ENCODE data around the gene MAPRE2. TPM values are rescaled to one million over a fixed set of nuclear protein-coding genes. Genes with fewer than 3 reads are reported as not detected.

Gene MAPRE2
- total RNA-seq, 4 donors from 2014 or later: 16.5 to 50.3 (median 21.2) TPM

DNA sequence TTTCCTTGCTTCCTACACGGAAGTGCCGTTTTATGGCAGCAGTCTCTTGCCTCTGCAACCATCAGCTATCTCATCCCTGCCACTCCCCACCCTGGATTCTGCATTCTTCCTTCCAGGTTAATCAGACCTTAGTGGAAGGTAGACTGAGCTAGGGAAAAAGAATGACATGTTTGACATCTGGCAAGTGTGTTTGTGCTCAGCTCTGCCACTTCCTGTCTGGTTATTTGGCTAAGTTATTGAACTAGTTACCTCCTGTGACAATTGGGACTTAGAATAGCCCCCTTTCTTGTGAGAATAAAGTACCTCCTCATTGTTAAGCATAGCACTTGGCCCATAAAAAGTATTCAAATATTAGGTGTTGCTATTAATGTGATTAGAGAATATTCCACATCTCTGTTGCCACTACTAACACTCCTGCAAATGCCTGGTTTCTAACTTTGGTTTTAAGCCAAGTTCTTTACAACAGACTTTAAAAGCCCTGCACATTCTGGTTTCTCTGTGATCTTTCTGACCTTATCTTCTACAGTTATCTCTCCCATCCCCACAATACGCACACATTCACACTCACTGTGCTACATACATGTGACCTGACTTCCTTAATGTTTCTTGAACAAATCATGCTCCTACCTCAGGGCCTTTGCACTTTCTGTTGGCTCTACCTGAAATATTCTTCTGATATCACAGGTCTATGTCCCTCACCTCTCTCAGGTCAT lies 10.8 kb upstream of the MAPRE2 start:
- no peak for TF ChIP-seq POLR2A (IDR thresholded peaks at IDR 0.05)
- TF ChIP-seq, protein P1, sequence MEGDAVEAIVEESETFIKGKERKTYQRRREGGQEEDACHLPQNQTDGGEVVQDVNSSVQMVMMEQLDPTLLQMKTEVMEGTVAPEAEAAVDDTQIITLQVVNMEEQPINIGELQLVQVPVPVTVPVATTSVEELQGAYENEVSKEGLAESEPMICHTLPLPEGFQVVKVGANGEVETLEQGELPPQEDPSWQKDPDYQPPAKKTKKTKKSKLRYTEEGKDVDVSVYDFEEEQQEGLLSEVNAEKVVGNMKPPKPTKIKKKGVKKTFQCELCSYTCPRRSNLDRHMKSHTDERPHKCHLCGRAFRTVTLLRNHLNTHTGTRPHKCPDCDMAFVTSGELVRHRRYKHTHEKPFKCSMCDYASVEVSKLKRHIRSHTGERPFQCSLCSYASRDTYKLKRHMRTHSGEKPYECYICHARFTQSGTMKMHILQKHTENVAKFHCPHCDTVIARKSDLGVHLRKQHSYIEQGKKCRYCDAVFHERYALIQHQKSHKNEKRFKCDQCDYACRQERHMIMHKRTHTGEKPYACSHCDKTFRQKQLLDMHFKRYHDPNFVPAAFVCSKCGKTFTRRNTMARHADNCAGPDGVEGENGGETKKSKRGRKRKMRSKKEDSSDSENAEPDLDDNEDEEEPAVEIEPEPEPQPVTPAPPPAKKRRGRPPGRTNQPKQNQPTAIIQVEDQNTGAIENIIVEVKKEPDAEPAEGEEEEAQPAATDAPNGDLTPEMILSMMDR (IDR thresholded peaks at IDR 0.05): no peak
- no peaks in the 10 kb centered on the region for H3K9me3 ChIP-seq
- H3K27ac ChIP-seq: peak overlapping the region; percentile 55 to 79 (median 65)
- peak overlapping the region; percentile 10 to 28 (median 12) for H3K4me3 ChIP-seq
- H3K4me1 ChIP-seq: peaks cover 0 to 7% (median 3%) of the 10 kb centered on the region in 4 donors
- H3K36me3 ChIP-seq: no peaks in the 10 kb centered on the region
- peak in 2 of 3 donors; percentile 38 to 58 for DNase-seq
- H3K27me3 ChIP-seq: no peaks in the 10 kb centered on the region

DNA sequence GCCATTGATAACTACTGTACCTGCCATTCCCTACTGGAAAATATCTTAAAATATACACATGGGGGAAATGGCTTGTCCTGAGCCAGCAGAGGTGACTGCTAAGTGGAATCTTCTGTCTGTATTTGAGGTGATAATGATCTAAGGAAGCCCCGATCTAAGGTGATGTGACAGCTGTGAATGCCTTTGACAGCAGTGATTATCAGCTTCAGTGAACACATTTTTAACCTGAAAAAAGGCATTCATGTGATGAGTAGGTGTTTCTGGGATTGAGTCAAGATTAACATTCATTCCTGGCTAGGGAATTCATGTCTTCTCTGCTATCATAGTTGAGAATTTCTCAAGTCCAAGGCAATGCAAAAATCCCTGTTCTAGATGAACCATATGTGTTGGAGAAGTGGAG lies 9.1 kb upstream of the MAPRE2 start:
- Histone ChIP-seq H3K27me3 (no peaks in the 10 kb centered on the region), H3K27ac (no peak overlapping the region), H3K9me3 (no peaks in the 10 kb centered on the region), H3K4me1 (peaks cover 0 to 7% (median 3%) of the 10 kb centered on the region in 4 donors), H3K36me3 (no peaks in the 10 kb centered on the region), H3K4me3 (no peak overlapping the region)
- no peak for TF ChIP-seq POLR2A (IDR thresholded peaks at IDR 0.05)
- TF ChIP-seq, protein P1 (IDR thresholded peaks at IDR 0.05): no peak
- no peak for DNase-seq

DNA sequence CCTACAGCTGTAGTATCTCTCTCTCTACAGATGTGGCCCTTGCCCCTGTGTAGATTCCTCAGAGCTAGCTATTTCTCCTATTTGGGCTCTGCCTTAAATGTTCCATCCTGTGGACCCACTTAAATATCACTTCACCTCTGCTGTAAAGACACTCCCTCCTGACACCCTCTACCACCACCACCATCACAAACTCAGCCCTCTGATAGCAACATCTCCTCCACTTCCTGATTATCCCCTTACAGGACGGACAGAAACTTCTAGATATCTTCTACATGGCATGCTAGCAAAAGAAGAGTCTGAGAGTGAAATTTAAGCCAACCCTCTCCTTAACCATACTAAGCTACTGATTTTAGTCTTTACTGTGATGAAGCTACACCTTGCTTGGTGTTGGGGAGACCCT lies 3.2 kb upstream of the MAPRE2 start:
- peak overlapping the region in 1 of 4 donors; percentile 95 for H3K27ac ChIP-seq
- no peak overlapping the region for H3K4me3 ChIP-seq
- DNase-seq: no peak

DNA sequence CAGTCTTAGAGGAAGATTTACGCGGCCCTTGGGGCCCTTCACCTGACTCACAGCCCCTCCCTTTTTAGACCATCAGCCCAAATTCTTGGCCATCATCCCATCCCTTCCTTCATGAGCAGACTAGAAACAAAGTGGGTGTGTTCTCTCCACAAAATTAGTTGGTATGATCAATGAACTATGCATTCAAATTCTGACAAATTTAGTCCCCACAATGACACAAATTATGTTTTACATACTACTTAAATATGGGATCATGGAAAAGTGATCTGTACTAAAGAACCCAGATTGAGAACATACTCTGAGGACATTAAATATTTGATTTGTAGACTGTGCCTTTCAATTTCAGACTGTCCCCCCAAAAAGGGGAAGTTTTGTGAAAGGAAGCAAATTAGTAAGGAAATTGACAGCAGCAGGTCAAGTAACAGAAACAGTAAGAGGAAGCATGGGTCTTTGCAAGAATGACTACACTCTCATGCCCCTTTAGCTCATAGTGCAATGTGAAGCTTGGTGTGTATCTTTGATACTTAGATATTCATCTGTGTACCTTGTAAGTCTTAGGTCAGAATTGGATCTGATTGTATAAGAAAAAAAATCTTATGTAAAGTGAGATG lies 2.2 kb upstream of the MAPRE2 start:
- DNase-seq: no peak
- TF ChIP-seq, protein P1 (IDR thresholded peaks at IDR 0.05): no peak
- no peak for TF ChIP-seq POLR2A (IDR thresholded peaks at IDR 0.05)
- Histone ChIP-seq H3K4me3 (no peak overlapping the region), H3K4me1 (peaks cover 0 to 21% (median 6%) of the 10 kb centered on the region in 4 donors), H3K27me3 (no peaks in the 10 kb centered on the region), H3K9me3 (no peaks in the 10 kb centered on the region), H3K27ac (peak overlapping the region in 2 of 4 donors; percentile 24 to 95), H3K36me3 (no peaks in the 10 kb centered on the region)

More for the DNA sequence above, 3.2 kb upstream of the MAPRE2 start:
- no peaks in the 10 kb centered on the region for H3K27me3 ChIP-seq
- H3K36me3 ChIP-seq: no peaks in the 10 kb centered on the region
- peaks cover 0 to 19% (median 6%) of the 10 kb centered on the region in 4 donors for H3K4me1 ChIP-seq
- TF ChIP-seq POLR2A (IDR thresholded peaks at IDR 0.05): no peak
- TF ChIP-seq, protein P1 (IDR thresholded peaks at IDR 0.05): no peak
- no peaks in the 10 kb centered on the region for H3K9me3 ChIP-seq

DNA sequence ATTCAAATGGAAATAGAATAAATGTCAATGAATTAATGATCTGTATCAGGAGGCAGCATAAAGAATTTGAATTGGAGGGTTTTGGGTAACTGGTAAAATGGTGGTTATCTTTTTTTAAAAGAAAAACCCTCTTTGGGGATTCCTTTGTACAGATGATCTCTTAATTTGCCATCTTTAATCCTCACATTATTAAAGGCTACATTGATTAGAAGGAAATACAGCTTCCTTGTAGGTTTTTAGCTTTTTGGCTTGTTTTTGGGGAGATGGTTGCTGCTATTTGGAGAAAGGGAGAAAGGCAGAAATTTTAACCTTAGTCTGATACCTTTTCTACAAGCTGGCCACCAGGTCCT lies 600 bp upstream of the MAPRE2 start:
- H3K4me3 ChIP-seq: peak overlapping the region in 1 of 4 donors; percentile 85
- TF ChIP-seq, protein P1 (IDR thresholded peaks at IDR 0.05): no peak
- no peak for TF ChIP-seq POLR2A (IDR thresholded peaks at IDR 0.05)
- H3K27ac ChIP-seq: peak overlapping the region; percentile 85 to 95 (median 87)
- H3K36me3 ChIP-seq: no peaks in the 10 kb centered on the region
- no peak for DNase-seq
- peaks cover 0 to 30% (median 10%) of the 10 kb centered on the region in 4 donors for H3K4me1 ChIP-seq
- H3K27me3 ChIP-seq: no peaks in the 10 kb centered on the region
- H3K9me3 ChIP-seq: no peaks in the 10 kb centered on the region
